Progenitor cell of endocrine pancreas (in vitro differentiated cells): ENCODE data around the gene SUPV3L1. TPM values are rescaled to one million over a fixed set of nuclear protein-coding genes. Genes with fewer than 3 reads are reported as not detected.

Source experiments
- DNase-seq: peaks from one replicate; pipeline ENCODE4 v3.0.0; 2021; ENCODE audit warnings: low spot score; ENCODE audit not compliant: unreplicated experiment
- H3K27ac Mint-ChIP-seq: 2 replicates; pipeline ENCODE4 v1.8.0; 2021; ENCODE audit warnings: mild to moderate bottlenecking, moderate library complexity, mixed read lengths
- H3K27me3 Mint-ChIP-seq: 2 replicates; pipeline ENCODE4 v1.8.0; 2021; ENCODE audit warnings: mixed read lengths
- H3K36me3 Mint-ChIP-seq: 2 replicates; pipeline ENCODE4 v1.8.0; 2022; ENCODE audit warnings: mixed read lengths; ENCODE audit not compliant: insufficient read depth
- H3K4me1 Mint-ChIP-seq: 2 replicates; pipeline ENCODE4 v1.8.0; 2021; ENCODE audit warnings: low read depth, mixed read lengths
- H3K4me3 Mint-ChIP-seq: 2 replicates; pipeline ENCODE4 v1.8.0; 2021; ENCODE audit warnings: low read depth, mild to moderate bottlenecking, moderate library complexity, mixed read lengths
- H3K9me3 Mint-ChIP-seq: 2 replicates; pipeline ENCODE4 v1.8.0; 2021; ENCODE audit warnings: low read depth, mixed read lengths
- total RNA-seq: library from RNA; stranded (reverse); gene quantifications from 2 replicates; pipeline ENCODE4 v1.2.1, GENCODE V29; 2021
- TF ChIP-seq, protein P1 (sequence below): fragments of 200-600 bp; sonication (generic); IDR thresholded peaks from one replicate; pipeline ENCODE4 v1.5.0; 2021; ENCODE audit warnings: antibody characterized with exemption, mild to moderate bottlenecking; ENCODE audit not compliant: unreplicated experiment

Gene SUPV3L1
- total RNA-seq, 1 donor from 2014 or later, result 36.6 TPM

- Mint-ChIP-seq H3K36me3 (no peaks in the 10 kb centered on the region), H3K27ac (no peak overlapping the region), H3K27me3 (peaks cover 23% of the 10 kb centered on the region), H3K9me3 (no peaks in the 10 kb centered on the region), H3K4me3 (no peak overlapping the region), H3K4me1 (peaks cover 3% of the 10 kb centered on the region)
- TF ChIP-seq, protein P1, sequence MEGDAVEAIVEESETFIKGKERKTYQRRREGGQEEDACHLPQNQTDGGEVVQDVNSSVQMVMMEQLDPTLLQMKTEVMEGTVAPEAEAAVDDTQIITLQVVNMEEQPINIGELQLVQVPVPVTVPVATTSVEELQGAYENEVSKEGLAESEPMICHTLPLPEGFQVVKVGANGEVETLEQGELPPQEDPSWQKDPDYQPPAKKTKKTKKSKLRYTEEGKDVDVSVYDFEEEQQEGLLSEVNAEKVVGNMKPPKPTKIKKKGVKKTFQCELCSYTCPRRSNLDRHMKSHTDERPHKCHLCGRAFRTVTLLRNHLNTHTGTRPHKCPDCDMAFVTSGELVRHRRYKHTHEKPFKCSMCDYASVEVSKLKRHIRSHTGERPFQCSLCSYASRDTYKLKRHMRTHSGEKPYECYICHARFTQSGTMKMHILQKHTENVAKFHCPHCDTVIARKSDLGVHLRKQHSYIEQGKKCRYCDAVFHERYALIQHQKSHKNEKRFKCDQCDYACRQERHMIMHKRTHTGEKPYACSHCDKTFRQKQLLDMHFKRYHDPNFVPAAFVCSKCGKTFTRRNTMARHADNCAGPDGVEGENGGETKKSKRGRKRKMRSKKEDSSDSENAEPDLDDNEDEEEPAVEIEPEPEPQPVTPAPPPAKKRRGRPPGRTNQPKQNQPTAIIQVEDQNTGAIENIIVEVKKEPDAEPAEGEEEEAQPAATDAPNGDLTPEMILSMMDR, result no peak
- DNase-seq, result no peak
Observed at GRCh38 chr10:69234447-69234846, 54.4 kb downstream of the SUPV3L1 start.

DNA sequence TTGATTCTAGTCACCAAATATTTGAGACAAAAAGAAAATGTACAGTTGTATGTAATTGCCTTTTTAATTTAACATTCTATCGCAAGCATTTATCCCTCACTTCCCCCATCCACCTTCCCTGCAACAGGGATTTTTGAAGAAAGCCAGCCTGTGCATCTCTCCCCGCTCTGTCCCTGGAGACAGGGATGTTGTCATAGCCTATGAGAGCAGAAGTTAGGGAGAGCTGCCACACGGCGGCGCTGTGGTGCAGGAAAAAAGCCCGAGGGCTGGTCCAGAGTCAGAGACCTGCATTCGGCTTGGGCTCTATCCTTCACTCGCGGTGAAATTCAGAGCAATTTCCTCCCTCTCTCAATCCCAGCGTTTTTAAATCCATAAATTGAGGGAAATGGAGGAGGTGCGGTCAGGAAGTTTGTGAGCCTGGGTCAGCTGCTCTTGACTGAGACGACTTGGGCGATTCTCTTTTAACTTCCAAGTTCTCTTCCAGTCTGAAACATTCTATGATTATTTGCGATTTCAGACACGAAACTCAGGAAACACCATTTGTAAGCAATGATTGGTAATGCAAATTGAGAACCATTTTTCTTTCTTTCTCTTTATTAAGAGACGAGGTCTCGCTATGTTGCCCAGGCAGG, 57.6 kb downstream of the SUPV3L1 start:
- no peak overlapping the region for H3K27ac Mint-ChIP-seq
- no peak overlapping the region for H3K4me3 Mint-ChIP-seq
- no peaks in the 10 kb centered on the region for H3K9me3 Mint-ChIP-seq
- peak; percentile 81 for DNase-seq
- TF ChIP-seq, protein P1, result peak; percentile 97
- peaks cover 13% of the 10 kb centered on the region for H3K27me3 Mint-ChIP-seq
- peaks cover 3% of the 10 kb centered on the region for H3K4me1 Mint-ChIP-seq
- no peaks in the 10 kb centered on the region for H3K36me3 Mint-ChIP-seq

- TF ChIP-seq, protein P1, result no peak
- H3K27me3 Mint-ChIP-seq, result peaks cover 10% of the 10 kb centered on the region
- no peaks in the 10 kb centered on the region for H3K4me1 Mint-ChIP-seq
- H3K36me3 Mint-ChIP-seq, result no peaks in the 10 kb centered on the region
- DNase-seq, result no peak
- no peak overlapping the region for H3K27ac Mint-ChIP-seq
- no peak overlapping the region for H3K4me3 Mint-ChIP-seq
- H3K9me3 Mint-ChIP-seq, result no peaks in the 10 kb centered on the region
Observed at GRCh38 chr10:69239136-69239535, 59.1 kb downstream of the SUPV3L1 start.

DNA sequence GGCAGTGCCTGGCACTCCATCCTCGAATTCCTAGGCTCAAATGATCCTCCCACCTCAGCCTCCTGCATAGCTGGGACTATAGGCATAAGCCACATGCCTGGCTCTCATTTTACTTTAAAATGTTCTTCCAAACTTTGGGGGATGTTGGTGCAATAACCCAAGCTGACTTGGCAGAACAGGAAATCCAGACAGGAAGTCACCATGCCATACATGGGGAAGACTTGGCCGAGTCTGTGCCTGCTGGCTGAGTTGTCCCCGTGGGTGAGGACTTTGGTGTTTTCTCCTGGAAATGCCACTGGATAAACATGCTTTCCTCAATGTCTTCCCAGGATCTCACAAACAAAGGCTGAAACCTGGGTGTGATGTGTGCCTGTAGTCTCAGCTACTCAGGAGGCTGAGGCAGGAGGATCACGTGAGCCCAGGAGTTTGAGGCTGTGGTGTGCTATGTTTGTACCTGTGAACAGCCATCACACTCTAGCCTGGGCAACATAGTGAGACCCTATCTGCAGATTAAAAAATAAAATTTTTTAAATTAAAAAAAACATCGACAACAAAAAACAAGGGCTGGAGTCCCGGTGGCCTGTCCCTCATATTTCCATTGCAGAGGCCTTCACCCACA, 59.9 kb downstream of the SUPV3L1 start:
- Mint-ChIP-seq H3K4me1 (no peaks in the 10 kb centered on the region), H3K27ac (no peak overlapping the region), H3K27me3 (peaks cover 10% of the 10 kb centered on the region), H3K9me3 (no peaks in the 10 kb centered on the region), H3K36me3 (no peaks in the 10 kb centered on the region), H3K4me3 (no peak overlapping the region)
- DNase-seq, result no peak
- TF ChIP-seq, protein P1, result no peak

DNA sequence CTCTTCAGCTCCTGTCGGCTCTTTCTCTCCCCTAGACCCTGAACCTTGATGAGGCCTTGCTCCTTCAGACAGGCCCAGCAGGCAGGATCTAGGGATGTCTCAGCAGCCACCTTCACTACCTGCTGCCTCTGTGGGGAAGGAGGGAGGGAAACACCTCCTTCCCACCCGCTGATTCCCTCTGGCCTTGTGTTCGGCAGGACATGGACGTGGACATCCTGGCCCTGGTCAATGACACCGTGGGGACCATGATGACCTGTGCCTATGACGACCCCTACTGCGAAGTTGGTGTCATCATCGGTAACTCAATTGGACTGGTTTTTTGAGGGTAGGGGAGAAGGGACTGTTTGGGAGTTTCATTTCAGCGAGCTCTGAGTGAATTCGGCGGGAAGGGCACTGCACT, 60.4 kb downstream of the SUPV3L1 start:
- TF ChIP-seq, protein P1, result no peak
- H3K9me3 Mint-ChIP-seq, result no peaks in the 10 kb centered on the region
- H3K36me3 Mint-ChIP-seq, result no peaks in the 10 kb centered on the region
- no peak for DNase-seq
- no peaks in the 10 kb centered on the region for H3K4me1 Mint-ChIP-seq
- H3K27ac Mint-ChIP-seq, result no peak overlapping the region
- H3K4me3 Mint-ChIP-seq, result no peak overlapping the region
- peaks cover 10% of the 10 kb centered on the region for H3K27me3 Mint-ChIP-seq
